Urinary bladder (tissue), 4 donors: ENCODE measurements around the gene ZNF385B. TPM values are rescaled to one million over a fixed set of nuclear protein-coding genes. Genes with fewer than 3 reads are reported as not detected.

Source experiments
- DNase-seq: peaks from one replicate; pipeline ENCODE4 v3.0.0-alpha.2; 2015; ENCODE audit errors: extremely low spot score
- H3K27ac ChIP-seq: one replicate; pipeline ENCODE4 v1.5.1; 2013; ENCODE audit warnings: low read depth, mild to moderate bottlenecking, moderate library complexity
- H3K36me3 ChIP-seq: one replicate; pipeline ENCODE4 v1.6.1; 2013; ENCODE audit warnings: mild to moderate bottlenecking, moderate library complexity; ENCODE audit not compliant: insufficient read depth
- H3K4me1 ChIP-seq: one replicate; pipeline ENCODE4 v1.6.1; 2013; ENCODE audit warnings: mild to moderate bottlenecking, moderate library complexity; ENCODE audit not compliant: insufficient read depth
- H3K4me3 ChIP-seq: one replicate; pipeline ENCODE4 v1.5.1; 2013; ENCODE audit warnings: low read depth, low read length
- WGBS: extraction: QIAGEN DNeasy Blood & Tissue Kit; methylation state at CpG from one replicate; pipeline ENCODE4 v1.1.7; 2013; 5-methylcytosine and 5-hydroxymethylcytosine counted together
- polyA plus RNA-seq: library from polyadenylated mRNA; stranded (reverse); fragments of 200-250 nt; gene quantifications from one replicate; pipeline ENCODE4 v1.2.3, GENCODE V29; 2013
- total RNA-seq: library from RNA; depleted of rRNA; stranded (reverse); fragments of >200 nt; gene quantifications from one replicate; pipeline ENCODE4 v1.2.3, GENCODE V29; 2014
- donor health status: healthy with polysubstance abuse.
- donor health status: healthy.

Gene ZNF385B
- total and polyA plus RNA-seq, 2 donors: 0.47 to 2.5 TPM

DNA sequence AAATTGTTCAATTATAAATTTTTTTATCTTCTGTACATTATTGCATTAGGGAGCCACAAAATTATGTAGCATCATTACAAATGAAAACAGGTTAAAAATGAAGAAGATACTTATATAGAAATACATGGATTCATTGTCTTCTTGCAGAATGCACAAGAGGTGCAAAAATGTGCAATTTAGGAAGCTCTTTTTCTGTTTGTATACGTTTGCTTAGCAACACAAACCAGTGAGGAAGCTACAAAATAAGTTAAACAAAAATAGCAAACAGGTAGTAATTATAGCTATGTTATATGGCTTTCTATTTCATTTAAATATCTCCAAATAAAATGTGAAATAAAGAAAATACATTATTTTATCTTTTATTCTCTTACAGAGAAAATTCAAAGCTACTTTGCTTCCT is 419.2 kb downstream of the ZNF385B start:
- Histone ChIP-seq H3K36me3 (no peaks in the 10 kb centered on the region), H3K4me3 (no peak overlapping the region), H3K27ac (no peak overlapping the region), H3K4me1 (peaks cover 4% of the 10 kb centered on the region)
- 71% methylated on average over 1 of the region's 1 CpG for WGBS
- DNase-seq: no peak

DNA sequence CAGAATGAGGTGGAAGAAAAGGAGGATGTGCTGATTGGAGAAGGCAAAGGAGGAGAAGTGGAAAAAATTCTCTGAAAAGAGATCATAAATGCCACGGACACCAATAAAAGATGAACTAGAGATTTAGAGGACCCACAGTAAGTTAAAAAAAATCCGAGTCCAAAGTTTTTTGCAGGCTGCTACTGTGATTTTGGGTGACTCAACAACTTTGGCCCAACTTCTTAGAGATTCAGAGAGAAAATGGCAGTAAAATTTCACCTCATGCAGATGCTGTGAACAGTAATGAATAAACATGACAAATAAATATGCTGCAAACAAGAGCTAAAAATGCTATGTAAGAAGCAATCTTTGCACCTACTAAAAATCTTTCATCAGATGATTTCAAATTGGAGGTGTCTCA is 419.9 kb downstream of the ZNF385B start:
- DNase-seq: no peak
- Histone ChIP-seq H3K36me3 (no peaks in the 10 kb centered on the region), H3K27ac (no peak overlapping the region), H3K4me3 (no peak overlapping the region), H3K4me1 (peaks cover 4% of the 10 kb centered on the region)
- WGBS: 29% methylated on average over 2 of the region's 2 CpGs

DNA sequence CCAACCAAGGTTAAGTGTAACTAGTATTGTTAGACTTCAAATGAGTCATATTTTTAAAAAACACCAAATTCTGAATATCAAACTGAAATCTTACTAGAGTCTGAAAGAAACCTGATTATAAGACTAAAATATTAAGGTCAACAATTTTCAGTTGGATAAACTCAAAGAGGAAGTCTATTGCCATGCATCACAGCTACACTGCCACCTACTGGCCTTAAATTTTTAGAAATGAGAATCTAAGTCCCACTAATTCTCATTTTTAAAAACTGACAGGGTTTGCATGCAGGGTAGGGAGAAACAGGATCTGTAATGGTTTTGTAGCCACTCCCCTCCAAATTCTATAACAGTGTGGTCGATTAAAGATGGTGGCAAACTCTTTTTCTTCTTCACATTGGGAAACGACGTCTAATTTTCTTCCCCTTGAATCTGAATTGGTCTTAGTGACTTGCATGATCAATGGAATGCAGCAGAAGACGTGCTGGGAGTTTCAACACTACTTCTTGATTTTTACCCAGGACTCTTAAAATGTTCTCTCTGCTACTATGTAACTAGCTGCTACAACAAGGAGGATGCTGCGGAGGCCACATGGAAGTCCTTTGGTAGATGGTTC is 420.7 kb downstream of the ZNF385B start:
- H3K36me3 ChIP-seq: no peaks in the 10 kb centered on the region
- H3K27ac ChIP-seq: no peak overlapping the region
- no peak for DNase-seq
- WGBS: 86% methylated on average over 5 of the region's 5 CpGs
- H3K4me3 ChIP-seq: no peak overlapping the region
- peaks cover 4% of the 10 kb centered on the region for H3K4me1 ChIP-seq

DNA sequence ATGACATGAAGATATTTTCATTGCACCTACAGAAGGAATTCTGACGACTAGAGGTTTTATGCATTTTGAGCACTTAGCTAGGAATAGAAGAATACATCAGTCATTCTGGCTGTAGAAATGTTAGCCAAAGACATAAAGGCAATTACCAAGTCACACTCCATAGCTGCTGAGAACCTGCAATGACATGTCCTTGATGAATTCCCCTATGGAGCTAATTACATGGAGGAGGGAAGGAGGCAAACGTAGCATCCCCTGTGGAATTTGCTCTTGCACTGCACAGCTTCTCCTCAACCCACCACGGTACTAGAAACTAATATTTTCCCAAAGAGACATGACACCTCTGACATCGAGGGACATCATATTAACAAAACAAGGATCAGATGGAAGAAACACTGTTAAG is 422.8 kb downstream of the ZNF385B start:
- peaks cover 4% of the 10 kb centered on the region for H3K4me1 ChIP-seq
- no peak overlapping the region for H3K27ac ChIP-seq
- 53% methylated on average over 4 of the region's 4 CpGs for WGBS
- no peak overlapping the region for H3K4me3 ChIP-seq
- no peak for DNase-seq
- no peaks in the 10 kb centered on the region for H3K36me3 ChIP-seq

DNA sequence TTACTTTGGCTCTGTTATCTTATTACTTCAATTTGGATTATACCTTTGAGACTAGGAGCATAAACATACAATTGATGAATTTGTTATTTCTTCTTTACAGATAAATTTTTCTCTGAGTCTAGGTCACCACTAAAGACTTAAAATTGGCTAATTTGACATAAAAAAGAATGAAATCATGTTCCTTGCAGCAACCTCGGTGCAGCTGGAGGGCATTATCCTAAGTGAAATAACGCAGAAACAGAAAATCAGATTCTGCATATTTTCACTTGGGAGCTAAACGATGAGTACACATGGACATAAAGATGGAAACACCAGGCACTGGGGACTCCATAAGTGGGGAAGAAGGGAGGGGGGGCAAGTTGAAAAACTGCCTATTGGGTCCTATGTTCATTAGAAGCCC is 424.0 kb downstream of the ZNF385B start:
- H3K36me3 ChIP-seq: no peaks in the 10 kb centered on the region
- H3K27ac ChIP-seq: no peak overlapping the region
- 62% methylated on average over 3 of the region's 3 CpGs for WGBS
- no peaks in the 10 kb centered on the region for H3K4me1 ChIP-seq
- H3K4me3 ChIP-seq: no peak overlapping the region
- no peak for DNase-seq

DNA sequence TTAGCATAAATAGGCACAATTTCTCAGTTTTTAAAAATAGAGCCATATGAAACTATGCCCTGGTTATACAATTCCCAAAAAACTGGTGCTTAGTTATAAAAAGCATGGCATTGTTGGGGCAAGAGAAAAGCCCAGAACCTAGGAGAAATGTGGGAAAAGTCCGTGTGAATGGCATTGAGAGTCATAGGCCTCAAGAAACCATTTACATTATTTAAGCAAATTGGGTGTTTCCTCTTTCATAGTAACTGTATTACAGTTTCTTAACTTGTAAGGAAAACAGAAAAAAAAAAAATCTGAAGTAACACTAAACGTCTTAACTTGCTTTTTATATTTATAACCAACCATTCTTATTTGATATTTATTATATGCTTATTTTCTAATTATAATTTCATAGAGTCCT is 425.8 kb downstream of the ZNF385B start:
- Histone ChIP-seq H3K27ac (no peak overlapping the region), H3K4me3 (no peak overlapping the region), H3K4me1 (no peaks in the 10 kb centered on the region), H3K36me3 (no peaks in the 10 kb centered on the region)
- WGBS: 78% methylated on average over 2 of the region's 2 CpGs
- DNase-seq: no peak

DNA sequence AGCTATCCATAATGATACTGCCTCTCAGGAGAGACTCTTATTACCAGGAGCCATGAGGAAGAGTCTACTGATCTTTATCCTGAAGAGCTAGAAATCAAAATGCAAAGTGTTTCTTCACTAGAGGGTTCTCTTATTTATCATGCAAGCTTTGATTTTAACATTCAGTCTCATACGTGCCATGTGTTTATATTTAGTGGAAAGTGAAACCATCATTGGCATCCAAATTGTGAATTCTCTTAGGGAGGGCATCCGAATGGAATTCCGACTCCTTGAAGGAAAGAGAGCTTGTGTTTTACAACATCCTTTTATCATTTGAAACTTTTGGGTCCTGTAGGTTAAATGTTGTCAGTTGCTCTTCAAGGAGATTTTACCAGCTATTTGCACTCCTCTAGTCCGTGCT is 426.4 kb downstream of the ZNF385B start:
- Histone ChIP-seq H3K4me3 (no peak overlapping the region), H3K4me1 (no peaks in the 10 kb centered on the region), H3K27ac (no peak overlapping the region), H3K36me3 (no peaks in the 10 kb centered on the region)
- DNase-seq: no peak
- WGBS: 72% methylated on average over 4 of the region's 4 CpGs

DNA sequence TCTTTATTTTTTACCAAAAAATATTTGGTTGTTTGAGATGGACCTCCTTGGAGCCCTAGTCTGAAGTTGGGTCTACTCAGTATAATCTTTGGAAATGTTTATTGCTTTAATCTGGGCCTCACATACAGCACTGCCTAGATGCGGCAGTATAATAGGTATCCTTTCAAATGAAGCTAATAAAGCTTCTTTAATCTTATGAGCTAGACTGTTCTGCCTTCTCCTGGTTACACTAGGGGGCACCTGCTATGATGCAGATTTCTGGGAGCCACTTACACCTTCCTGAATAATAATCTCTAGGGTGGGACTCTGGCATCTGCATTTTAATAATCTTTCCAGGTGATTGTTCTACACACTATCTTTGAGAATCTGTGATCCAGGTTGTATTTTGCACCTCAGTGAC is 427.1 kb downstream of the ZNF385B start:
- Histone ChIP-seq H3K4me1 (no peaks in the 10 kb centered on the region), H3K4me3 (no peak overlapping the region), H3K27ac (no peak overlapping the region), H3K36me3 (no peaks in the 10 kb centered on the region)
- no peak for DNase-seq
- 96% methylated on average over 1 of the region's 1 CpG for WGBS

DNA sequence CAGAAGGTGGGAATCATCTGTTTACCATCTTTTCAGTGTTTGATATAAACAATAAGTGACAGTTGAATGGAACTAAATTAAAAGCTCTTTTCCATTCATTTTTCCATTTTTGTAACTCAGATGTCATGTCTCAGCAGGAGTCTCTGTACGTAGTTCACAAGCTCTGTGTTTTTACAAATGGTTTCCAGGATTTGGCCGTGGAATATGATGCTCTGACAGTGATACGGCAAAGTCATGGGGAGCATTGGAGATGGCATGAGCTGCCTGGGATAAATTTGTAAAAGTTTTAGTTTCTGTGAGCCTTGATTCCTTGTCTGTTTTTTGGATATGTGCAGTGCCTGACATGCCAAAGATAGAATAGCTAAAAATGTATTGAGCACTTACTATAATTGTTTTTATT is 428.7 kb downstream of the ZNF385B start:
- Histone ChIP-seq H3K4me1 (no peaks in the 10 kb centered on the region), H3K4me3 (no peak overlapping the region), H3K36me3 (no peaks in the 10 kb centered on the region), H3K27ac (no peak overlapping the region)
- DNase-seq: no peak
- 88% methylated on average over 3 of the region's 3 CpGs for WGBS

DNA sequence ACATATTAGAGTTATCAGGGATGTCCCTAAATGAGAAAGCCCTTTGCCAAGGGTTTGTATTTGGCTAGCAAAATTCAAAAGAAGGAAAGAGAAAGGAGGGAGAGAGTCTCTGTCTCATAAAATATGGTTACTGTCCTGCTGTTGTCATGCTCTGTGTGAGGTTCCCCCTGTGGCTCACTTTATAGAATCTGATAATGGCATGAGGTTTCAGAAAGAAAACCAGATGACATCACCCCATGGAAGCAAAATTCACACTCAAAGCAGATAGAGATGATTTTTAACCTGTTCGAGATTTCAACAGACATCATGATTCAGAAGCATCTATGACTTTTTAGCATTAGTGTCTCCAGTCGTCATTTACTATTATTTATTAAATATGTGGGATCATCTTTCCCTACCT is 431.8 kb downstream of the ZNF385B start:
- no peak overlapping the region for H3K27ac ChIP-seq
- H3K4me1 ChIP-seq: no peaks in the 10 kb centered on the region
- no peaks in the 10 kb centered on the region for H3K36me3 ChIP-seq
- 90% methylated on average over 2 of the region's 2 CpGs for WGBS
- no peak for DNase-seq
- no peak overlapping the region for H3K4me3 ChIP-seq

DNA sequence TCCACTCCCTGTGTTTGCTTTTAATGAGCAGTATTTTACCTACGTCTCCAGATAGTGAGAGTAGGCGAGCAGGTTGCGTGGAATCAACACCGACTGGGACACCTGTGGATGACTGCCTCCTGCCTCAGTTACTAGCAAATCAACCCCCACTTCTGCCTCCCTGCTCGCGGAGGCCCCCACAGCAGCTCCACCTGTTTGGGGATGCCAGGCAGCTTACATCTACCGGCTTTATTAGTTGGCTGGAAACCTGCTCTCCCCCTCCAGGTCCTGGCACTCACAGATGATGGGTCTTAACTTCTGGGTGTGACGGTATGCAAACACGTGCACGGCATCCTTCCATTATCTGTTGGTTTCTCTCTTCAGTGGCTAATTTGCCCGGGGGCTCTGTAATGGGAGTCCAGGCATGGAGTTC is 432.3 kb downstream of the ZNF385B start:
- no peak for DNase-seq
- 37% methylated on average over 11 of the region's 11 CpGs for WGBS
- H3K4me3 ChIP-seq: peak overlapping the region; percentile 16
- no peak overlapping the region for H3K27ac ChIP-seq
- H3K4me1 ChIP-seq: no peaks in the 10 kb centered on the region
- H3K36me3 ChIP-seq: no peaks in the 10 kb centered on the region

DNA sequence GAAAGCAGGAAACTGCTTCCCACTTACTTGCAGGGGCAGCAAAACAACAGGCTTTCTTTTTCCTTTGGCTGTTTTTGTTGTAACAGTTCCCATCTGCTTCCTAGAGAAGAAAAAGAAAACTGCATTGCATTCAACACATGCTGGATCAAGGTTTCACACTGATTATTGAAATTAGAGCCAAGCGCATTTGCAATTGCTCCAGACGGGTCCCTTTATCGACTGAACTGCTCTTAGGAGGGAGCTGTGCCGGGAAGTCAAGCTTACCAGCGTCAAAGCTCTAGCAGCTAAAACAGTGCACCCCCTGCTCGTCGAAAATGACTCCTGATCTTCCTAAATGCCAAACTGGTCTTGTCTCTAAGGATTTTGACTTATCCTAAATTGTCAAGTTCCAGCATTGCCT is 432.8 kb downstream of the ZNF385B start:
- Histone ChIP-seq H3K27ac (no peak overlapping the region), H3K36me3 (no peaks in the 10 kb centered on the region), H3K4me3 (peak overlapping the region; percentile 16), H3K4me1 (no peaks in the 10 kb centered on the region)
- DNase-seq: no peak
- WGBS: 22% methylated on average over 7 of the region's 7 CpGs

DNA sequence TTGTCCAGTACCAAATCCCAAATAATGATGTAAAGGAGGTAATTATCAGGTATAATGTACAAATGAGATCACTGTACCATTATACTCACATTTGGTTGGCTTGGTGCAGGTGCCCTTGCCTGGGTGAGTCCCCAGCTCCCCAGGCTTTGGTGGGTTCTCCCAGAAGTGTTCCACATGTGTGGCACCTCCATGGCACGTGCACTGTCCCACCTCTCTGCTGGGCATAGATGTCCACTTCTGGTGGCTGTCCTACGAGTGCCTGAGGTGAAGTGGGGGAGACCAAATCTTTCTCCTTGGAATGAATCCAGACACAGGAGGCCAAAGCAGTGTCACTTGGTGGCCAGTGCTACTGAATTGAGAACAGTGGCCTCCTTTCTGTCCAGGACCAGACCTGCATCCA is 434.3 kb downstream of the ZNF385B start:
- no peaks in the 10 kb centered on the region for H3K4me1 ChIP-seq
- no peak for DNase-seq
- WGBS: 94% methylated on average over 2 of the region's 2 CpGs
- H3K4me3 ChIP-seq: no peak overlapping the region
- no peak overlapping the region for H3K27ac ChIP-seq
- H3K36me3 ChIP-seq: no peaks in the 10 kb centered on the region

DNA sequence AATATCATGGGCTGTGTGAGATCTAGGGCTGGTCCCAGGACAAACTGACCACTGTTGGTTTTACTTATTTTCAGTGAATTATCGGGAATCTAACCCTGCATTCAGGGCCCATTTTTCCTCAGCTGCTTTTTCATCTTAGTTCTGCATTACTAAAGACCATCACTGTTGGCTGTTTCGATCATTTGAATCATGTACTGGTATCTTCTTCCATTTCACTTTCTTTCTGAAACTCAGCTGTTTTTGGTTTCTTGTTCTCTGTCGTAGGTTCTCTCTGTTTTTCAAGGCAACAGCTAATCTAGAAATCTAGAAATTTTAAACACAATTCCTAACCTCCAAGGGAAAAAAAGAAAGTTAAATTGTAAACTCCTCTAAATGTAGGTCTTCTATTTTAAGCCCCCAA is 436.8 kb downstream of the ZNF385B start:
- no peaks in the 10 kb centered on the region for H3K36me3 ChIP-seq
- H3K4me1 ChIP-seq: no peaks in the 10 kb centered on the region
- no peak overlapping the region for H3K27ac ChIP-seq
- no peak overlapping the region for H3K4me3 ChIP-seq
- 89% methylated on average over 3 of the region's 3 CpGs for WGBS
- DNase-seq: no peak

DNA sequence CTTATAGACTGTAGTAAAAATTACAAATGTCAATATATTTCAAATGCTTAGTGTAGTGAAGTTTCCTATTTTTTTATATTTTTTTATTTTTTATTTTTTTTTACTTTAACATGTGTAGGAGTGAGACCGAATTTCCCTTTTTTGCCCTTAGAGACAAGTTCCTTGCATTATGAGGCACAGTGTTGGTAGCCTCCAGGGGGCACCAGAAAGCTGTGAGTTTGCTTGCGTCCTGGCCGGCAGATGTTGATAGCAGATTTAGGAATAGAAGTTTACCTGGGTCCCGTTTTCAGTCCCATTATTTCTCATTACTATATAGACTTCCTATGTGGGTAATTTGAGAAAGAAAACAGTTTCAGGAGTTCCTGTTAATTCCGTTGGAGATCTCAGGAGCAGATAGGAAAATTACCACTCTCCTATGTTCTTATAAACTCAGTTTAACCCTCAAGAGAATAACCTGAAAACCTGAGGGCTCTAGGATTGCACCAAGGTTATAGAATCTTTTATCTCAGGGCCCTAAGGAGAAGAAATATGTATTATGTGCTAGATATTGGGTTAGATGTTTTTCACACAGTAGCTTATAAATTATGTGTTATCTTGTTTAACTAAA is 439.3 kb downstream of the ZNF385B start:
- peak; percentile 47 for DNase-seq
- Histone ChIP-seq H3K36me3 (no peaks in the 10 kb centered on the region), H3K4me1 (no peaks in the 10 kb centered on the region), H3K27ac (no peak overlapping the region), H3K4me3 (no peak overlapping the region)
- 9% methylated on average over 5 of the region's 5 CpGs for WGBS
